ENCODE results near the gene RUNDC3A. TPM values are rescaled to one million over a fixed set of nuclear protein-coding genes. Genes with fewer than 3 reads are reported as not detected.

Gene RUNDC3A
- total and polyA plus RNA-seq, 2 of the 8 experiments (the other 6 are each of a cell fraction or from before 2014, with no cell fraction given) = 6.4 to 13.8 TPM

DNA sequence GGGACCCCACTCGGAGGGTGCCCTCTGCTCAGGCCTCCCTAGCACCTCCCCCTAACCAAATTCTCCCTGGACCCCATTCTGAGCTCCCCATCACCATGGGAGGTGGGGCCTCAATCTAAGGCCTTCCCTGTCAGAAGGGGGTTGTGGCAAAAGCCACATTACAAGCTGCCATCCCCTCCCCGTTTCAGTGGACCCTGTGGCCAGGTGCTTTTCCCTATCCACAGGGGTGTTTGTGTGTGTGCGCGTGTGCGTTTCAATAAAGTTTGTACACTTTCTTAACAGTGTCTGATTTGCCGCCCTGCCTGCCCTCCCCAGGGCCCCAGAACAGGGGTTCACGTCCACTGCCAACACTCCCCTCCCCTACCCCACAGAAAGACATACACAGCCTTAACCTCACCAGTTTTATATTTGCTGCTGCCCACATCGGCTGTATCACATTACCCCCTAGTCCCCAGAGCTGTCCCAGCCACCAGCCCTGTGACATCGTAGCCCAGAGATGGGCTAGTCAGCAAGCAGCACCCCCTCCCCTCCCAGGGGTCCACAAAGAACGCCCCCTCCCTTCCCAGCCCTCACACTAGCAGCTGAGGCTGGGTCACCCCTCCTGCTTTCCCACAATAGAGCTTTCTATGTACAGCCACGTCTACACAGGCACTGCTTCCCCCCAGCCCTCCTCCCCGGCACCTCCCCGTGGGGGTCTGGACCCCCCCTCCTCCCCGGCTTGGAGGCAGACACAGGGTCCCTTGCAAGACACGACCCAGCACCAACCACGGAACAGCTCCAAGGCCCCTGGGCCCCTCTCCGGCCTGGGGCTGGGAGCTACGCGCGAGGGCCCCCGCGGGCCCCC is 44.6 kb downstream of the RUNDC3A start:
- Histone ChIP-seq H2BK120ac (replicated peaks; ENCODE audit: low read depth, low read length) (no peak overlapping the region), H4K5ac (ENCODE audit: insufficient read length, low read depth, low read length) (no peak overlapping the region), H3K79me1 (ENCODE audit: low read depth, low read length) (peaks cover 2% of the 10 kb centered on the region), H3K23me2 (ENCODE audit: low read depth, low read length) (peaks cover 8% of the 10 kb centered on the region; the same call in 1 of the 2 replicates), H2BK5ac (ENCODE audit: low read depth, low read length) (no peak overlapping the region), H2BK20ac (ENCODE audit: low read length) (no peak overlapping the region), H3K14ac (ENCODE audit: insufficient read length) (no peak overlapping the region), H3K9me3 (ENCODE audit: insufficient read depth in 2 of 2, low read depth in 1 of 2, low read length in 1 of 2) (no peaks in the 10 kb centered on the region), H3K4ac (replicated peaks; ENCODE audit: insufficient read length, low read depth, low read length) (no peak overlapping the region), H4K8ac (ENCODE audit: extremely low read depth, insufficient read depth, low read length) (no peak overlapping the region; the same call in 1 of the 2 replicates), H2AK5ac (ENCODE audit: low read depth, low read length) (no peak overlapping the region), H3K4me3 (ENCODE audit: extremely low read depth in 1 of 4, insufficient read depth in 2 of 4, low read depth in 3 of 4, low read length in 4 of 4) (peak overlapping the region; percentile 42 to 68 (median 50)), H2BK15ac (ENCODE audit: low read length) (no peak overlapping the region), H4K20me1 (replicated peaks in 1 of 2; ENCODE audit: control insufficient read depth in 1 of 2, insufficient read depth in 2 of 2, low read length in 2 of 2) (peaks cover 4 to 23% of the 10 kb centered on the region in 2 experiments), H3K23ac (ENCODE audit: insufficient read length) (no peak overlapping the region), H3K4me2 (ENCODE audit: insufficient read depth in 1 of 2, low read depth in 2 of 2, low read length in 2 of 2) (peak overlapping the region; percentile 71 to 93), H2BK12ac (ENCODE audit: low read depth, low read length) (no peak overlapping the region), H3K18ac (ENCODE audit: extremely low read depth, low read length) (no peak overlapping the region), H3K9ac (replicated peaks in 1 of 4; ENCODE audit: extremely low read depth in 1 of 4, low read depth in 3 of 4, low read length in 3 of 4) (peak overlapping the region in 2 of 4 experiments; percentile 13 to 18; a peak in 1 of 7 replicates), H2AFZ (ENCODE audit: low read length) (no peak overlapping the region), H3K36me3 (ENCODE audit: control insufficient read depth in 2 of 4, insufficient read depth in 4 of 4, low read length in 3 of 4) (peaks cover 0 to 3% (median under 1%) of the 10 kb centered on the region in 4 experiments; a peak in 3 of 8 replicates), H3K79me2 (ENCODE audit: control insufficient read depth in 1 of 2, insufficient read depth in 2 of 2, low read length in 2 of 2) (no peaks in the 10 kb centered on the region), H3K4me1 (replicated peaks in 1 of 4; ENCODE audit: control insufficient read depth in 3 of 4, insufficient read depth in 4 of 4, low read length in 3 of 4) (peaks cover 0 to 8% (median 4%) of the 10 kb centered on the region in 4 experiments; a peak in 4 of 7 replicates), H3K56ac (replicated peaks; ENCODE audit: insufficient read length, low read depth, low read length) (no peak overlapping the region), H4K91ac (replicated peaks; ENCODE audit: insufficient read length, low read length) (no peak overlapping the region), H3K27me3 (replicated peaks in 1 of 4; ENCODE audit: control insufficient read depth in 3 of 4, extremely low read depth in 1 of 4, insufficient read depth in 3 of 4, low read length in 3 of 4) (no peaks in the 10 kb centered on the region; a peak in 2 of 7 replicates), H3K27ac (ENCODE audit: low read depth, low read length) (no peak overlapping the region)
- POLR2A ChIA-PET (ENCODE audit: partially characterized antibody) = interaction anchor here (0.8 to 3.2 kb wide), 21 partner anchors 8 to 230 kb away, joined by 3 to 18 read pairs (median 4); partner anchors contain the start of genes FAM171A2, GRN, HDAC5 and TMUB2
- no peak for DNase-seq (ENCODE audit: low read depth in 1 of 2, low spot score in 2 of 2)
- CTCF ChIA-PET (ENCODE audit: partially characterized antibody) = interaction anchor here (0.7 to 5.7 kb wide), 11 partner anchors 8 to 293 kb away, joined by 3 to 62 read pairs (median 19); partner anchors contain the start of genes ASB16, FAM171A2, GRN and TMUB2
- no peak for FAIRE-seq
- 47% methylated on average over 13 of the region's 22 CpGs; no CpG with 5 or more reads in 1 of the 2 experiments for WGBS, 2 experiments (ENCODE audit: extremely low coverage in 1 of 2, insufficient coverage in 1 of 2, insufficient read length in 1 of 2, insufficient replicate concordance in 2 of 2, low coverage in 1 of 2, low lambda C conversion rate in 2 of 2, missing lambda C conversion rate in 1 of 2)
- TF ChIP-seq PHF8 (conservative IDR thresholded peaks at IDR 0.05; ENCODE audit: low read depth, low read length) (no peak), SP1 (IDR thresholded peaks at IDR 0.05; ENCODE audit: low read depth, low read length) (no peak), BACH1 (IDR thresholded peaks at IDR 0.05; ENCODE audit: low read length) (no peak), SIRT6 (IDR thresholded peaks at IDR 0.05; ENCODE audit: low read length) (no peak), SP4 (IDR thresholded peaks at IDR 0.05; ENCODE audit: low read length) (no peak), CBX5 (IDR thresholded peaks at IDR 0.05; ENCODE audit: low read depth, low read length) (no peak), POLR2AphosphoS5 (IDR thresholded peaks at IDR 0.05; ENCODE audit: low read depth, low read length) (peak; percentile 31; the same call in 1 of the 2 replicates), CEBPB (IDR thresholded peaks at IDR 0.05; ENCODE audit: low read depth, low read length) (no peak)
- TF ChIP-seq, protein P1, sequence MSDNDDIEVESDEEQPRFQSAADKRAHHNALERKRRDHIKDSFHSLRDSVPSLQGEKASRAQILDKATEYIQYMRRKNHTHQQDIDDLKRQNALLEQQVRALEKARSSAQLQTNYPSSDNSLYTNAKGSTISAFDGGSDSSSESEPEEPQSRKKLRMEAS (IDR thresholded peaks at IDR 0.05) = no peak
- TF ChIP-seq, protein P2, sequence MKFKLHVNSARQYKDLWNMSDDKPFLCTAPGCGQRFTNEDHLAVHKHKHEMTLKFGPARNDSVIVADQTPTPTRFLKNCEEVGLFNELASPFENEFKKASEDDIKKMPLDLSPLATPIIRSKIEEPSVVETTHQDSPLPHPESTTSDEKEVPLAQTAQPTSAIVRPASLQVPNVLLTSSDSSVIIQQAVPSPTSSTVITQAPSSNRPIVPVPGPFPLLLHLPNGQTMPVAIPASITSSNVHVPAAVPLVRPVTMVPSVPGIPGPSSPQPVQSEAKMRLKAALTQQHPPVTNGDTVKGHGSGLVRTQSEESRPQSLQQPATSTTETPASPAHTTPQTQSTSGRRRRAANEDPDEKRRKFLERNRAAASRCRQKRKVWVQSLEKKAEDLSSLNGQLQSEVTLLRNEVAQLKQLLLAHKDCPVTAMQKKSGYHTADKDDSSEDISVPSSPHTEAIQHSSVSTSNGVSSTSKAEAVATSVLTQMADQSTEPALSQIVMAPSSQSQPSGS (IDR thresholded peaks at IDR 0.05; ENCODE audit: low read length) = no peak
